Measurements from ENCODE around the gene GPHA2. TPM values are rescaled to one million over a fixed set of nuclear protein-coding genes. Genes with fewer than 3 reads are reported as not detected.

GPHA2 gene
- total and polyA plus RNA-seq, 2 donors (not counting 1 experiment from before 2014, with no cell fraction given) = not detected

- no peak overlapping the region for H3K9ac ChIP-seq (ENCODE audit: insufficient read depth, low read length)
- no peaks in the 10 kb centered on the region for H3K4me1 ChIP-seq (ENCODE audit: control insufficient read depth, extremely low read depth, insufficient read depth, low read length)
- no peaks in the 10 kb centered on the region for H3K36me3 ChIP-seq (ENCODE audit: control insufficient read depth, insufficient read depth, low read length)
- H3K27me3 ChIP-seq (ENCODE audit: control insufficient read depth, insufficient read depth, low read length) = no peaks in the 10 kb centered on the region
- no peak overlapping the region for H3K4me2 ChIP-seq (ENCODE audit: extremely low read depth, insufficient read depth, low read length)
- DNase-seq (ENCODE audit: low read depth in 2 of 2) = no peak
- no peaks in the 10 kb centered on the region for H3K79me2 ChIP-seq (ENCODE audit: control insufficient read depth, insufficient read depth, low read length)
- no peak overlapping the region for H3K4me3 ChIP-seq (replicated peaks in 1 of 4; ENCODE audit: control extremely low read depth in 1 of 4, insufficient read depth in 1 of 4, low read depth in 3 of 4, low read length in 4 of 4)
- no peaks in the 10 kb centered on the region for H4K20me1 ChIP-seq (ENCODE audit: control insufficient read depth, extremely low read depth, insufficient read depth, low read length)
- H2AFZ ChIP-seq (ENCODE audit: low read length) = no peak overlapping the region
- H3K9me3 ChIP-seq (ENCODE audit: control insufficient read depth, insufficient read depth, low read depth, low read length) = no peaks in the 10 kb centered on the region
- no peak overlapping the region for H3K27ac ChIP-seq (ENCODE audit: insufficient read depth, low read length)
- TF ChIP-seq EZH2 (IDR thresholded peaks at IDR 0.05; ENCODE audit: low read length, missing control alignments) (no peak), CTCF (conservative IDR thresholded peaks at IDR 0.05 in 1 of 2, IDR thresholded peaks at IDR 0.05 in 1 of 2; ENCODE audit: low read depth in 1 of 2, low read length in 2 of 2) (no peak)
These were observed 38.4 kb upstream of the GPHA2 start for GRCh38 chr11:64974124-64974523.

- Histone ChIP-seq H3K36me3 (ENCODE audit: control insufficient read depth, insufficient read depth, low read length) (no peaks in the 10 kb centered on the region), H3K79me2 (ENCODE audit: control insufficient read depth, insufficient read depth, low read length) (no peaks in the 10 kb centered on the region), H3K9me3 (ENCODE audit: control insufficient read depth, insufficient read depth, low read depth, low read length) (no peaks in the 10 kb centered on the region), H3K4me3 (replicated peaks in 1 of 4; ENCODE audit: control extremely low read depth in 1 of 4, insufficient read depth in 1 of 4, low read depth in 3 of 4, low read length in 4 of 4) (peak within 1 kb of the TSS; percentile 11 to 38 (median 33)), H3K27me3 (ENCODE audit: control insufficient read depth, insufficient read depth, low read length) (no peaks in the 10 kb centered on the region), H2AFZ (ENCODE audit: low read length) (peak within 1 kb of the TSS; percentile 89), H4K20me1 (ENCODE audit: control insufficient read depth, extremely low read depth, insufficient read depth, low read length) (no peaks in the 10 kb centered on the region), H3K4me1 (ENCODE audit: control insufficient read depth, extremely low read depth, insufficient read depth, low read length) (no peaks in the 10 kb centered on the region), H3K9ac (ENCODE audit: insufficient read depth, low read length) (no peak within 1 kb of the TSS), H3K27ac (ENCODE audit: insufficient read depth, low read length) (no peak within 1 kb of the TSS), H3K4me2 (ENCODE audit: extremely low read depth, insufficient read depth, low read length) (peak within 1 kb of the TSS; percentile 85)
- DNase-seq (ENCODE audit: low read depth in 2 of 2) = peak; percentile 50 to 69
- TF ChIP-seq EZH2 (IDR thresholded peaks at IDR 0.05; ENCODE audit: low read length, missing control alignments) = no peak
- TF ChIP-seq CTCF (conservative IDR thresholded peaks at IDR 0.05 in 1 of 2, IDR thresholded peaks at IDR 0.05 in 1 of 2; ENCODE audit: low read depth in 1 of 2, low read length in 2 of 2) = no peak
These were observed 35.9 kb upstream of the GPHA2 start, which contains the start of gene MAJIN for GRCh38 chr11:64971421-64972233. TSS of gene MAJIN (minus strand) at chr11:64972108. CDS start at chr11:64959405, 12,703 bp downstream.

GRCh38 chr11:64970731-64971151, 35.0 kb upstream of the GPHA2 start:
- TF ChIP-seq EZH2 (IDR thresholded peaks at IDR 0.05; ENCODE audit: low read length, missing control alignments) (no peak), CTCF (conservative IDR thresholded peaks at IDR 0.05 in 1 of 2, IDR thresholded peaks at IDR 0.05 in 1 of 2; ENCODE audit: low read depth in 1 of 2, low read length in 2 of 2) (no peak)
- Histone ChIP-seq H3K4me3 (replicated peaks in 1 of 4; ENCODE audit: control extremely low read depth in 1 of 4, insufficient read depth in 1 of 4, low read depth in 3 of 4, low read length in 4 of 4) (no peak overlapping the region), H3K79me2 (ENCODE audit: control insufficient read depth, insufficient read depth, low read length) (no peaks in the 10 kb centered on the region), H3K27me3 (ENCODE audit: control insufficient read depth, insufficient read depth, low read length) (no peaks in the 10 kb centered on the region), H2AFZ (ENCODE audit: low read length) (no peak overlapping the region), H3K27ac (ENCODE audit: insufficient read depth, low read length) (no peak overlapping the region), H3K9me3 (ENCODE audit: control insufficient read depth, insufficient read depth, low read depth, low read length) (no peaks in the 10 kb centered on the region), H4K20me1 (ENCODE audit: control insufficient read depth, extremely low read depth, insufficient read depth, low read length) (no peaks in the 10 kb centered on the region), H3K9ac (ENCODE audit: insufficient read depth, low read length) (no peak overlapping the region), H3K4me2 (ENCODE audit: extremely low read depth, insufficient read depth, low read length) (no peak overlapping the region), H3K36me3 (ENCODE audit: control insufficient read depth, insufficient read depth, low read length) (no peaks in the 10 kb centered on the region), H3K4me1 (ENCODE audit: control insufficient read depth, extremely low read depth, insufficient read depth, low read length) (no peaks in the 10 kb centered on the region)
- DNase-seq (ENCODE audit: low read depth in 2 of 2) = no peak
